ENCODE measurements around the gene ROCK1.
"Not testable (repeated sequence)": the region's sequence is repeated elsewhere in the genome, so short reads cannot be mapped to it uniquely, and the experiment has no call there.

ROCK1 gene

GRCh38 chr18:21052385-21052784 is 59.2 kb downstream of the ROCK1 start:
- DNase-seq (ENCODE audit: low read depth), result no peak

- DNase-seq (ENCODE audit: low read depth), result no peak
Measured at GRCh38 chr18:21051620-21052019, 60.0 kb downstream of the ROCK1 start.

GRCh38 chr18:21049306-21049705 is 62.3 kb downstream of the ROCK1 start:
- DNase-seq (ENCODE audit: low read depth), result no peak

- DNase-seq (ENCODE audit: low read depth), result no peak
Measured at GRCh38 chr18:21047126-21047525, 64.5 kb downstream of the ROCK1 start.

GRCh38 chr18:21040466-21040865 is 71.1 kb downstream of the ROCK1 start:
- no peak for DNase-seq (ENCODE audit: low read depth)

- no peak for DNase-seq (ENCODE audit: low read depth)
Measured at GRCh38 chr18:21038201-21038600, 73.4 kb downstream of the ROCK1 start.

GRCh38 chr18:21031845-21032244 is 79.8 kb downstream of the ROCK1 start:
- DNase-seq (ENCODE audit: low read depth), result no peak

- not testable (repeated sequence) for DNase-seq (ENCODE audit: low read depth)
Measured at GRCh38 chr18:21018257-21018656, 93.4 kb downstream of the ROCK1 start.

GRCh38 chr18:21012308-21012707 is 99.3 kb downstream of the ROCK1 start:
- no peak for DNase-seq (ENCODE audit: low read depth)

- DNase-seq (ENCODE audit: low read depth), result no peak
Measured at GRCh38 chr18:21004726-21005125, 106.9 kb downstream of the ROCK1 start.

- no peak for DNase-seq (ENCODE audit: low read depth)
Measured at GRCh38 chr18:21000667-21001066, 110.9 kb downstream of the ROCK1 start.

GRCh38 chr18:20997371-20997770 is 114.2 kb downstream of the ROCK1 start:
- no peak for DNase-seq (ENCODE audit: low read depth)

- no peak for DNase-seq (ENCODE audit: low read depth)
Measured at GRCh38 chr18:20996418-20996817, 115.2 kb downstream of the ROCK1 start.

- no peak for DNase-seq (ENCODE audit: low read depth)
Measured at GRCh38 chr18:20988726-20989125, 122.9 kb downstream of the ROCK1 start.

- DNase-seq (ENCODE audit: low read depth), result no peak
Measured at GRCh38 chr18:20975077-20975476, 136.5 kb downstream of the ROCK1 start.

- DNase-seq (ENCODE audit: low read depth), result no peak
Measured at GRCh38 chr18:20971886-20972267, 139.7 kb downstream of the ROCK1 start.

- no peak for DNase-seq (ENCODE audit: low read depth)
Measured at GRCh38 chr18:20966795-20967194, 144.8 kb downstream of the ROCK1 start.

GRCh38 chr18:20963027-20963426 is 148.6 kb downstream of the ROCK1 start:
- DNase-seq (ENCODE audit: low read depth), result no peak

- no peak for DNase-seq (ENCODE audit: low read depth)
Measured at GRCh38 chr18:20960735-20961134, 150.9 kb downstream of the ROCK1 start.

- DNase-seq (ENCODE audit: low read depth), result not testable (repeated sequence)
Measured at GRCh38 chr18:20950827-20951226, 160.8 kb downstream of the ROCK1 start.
